Stimulated activated CD4-positive, alpha-beta T cell treated with anti-CD3 and anti-CD28 coated beads, Interleukin-1b, Interleukin-23, amount 100 ng/mL, for 24 hours (primary cell): Measurements from ENCODE around the gene GDF3.
"Not testable (repeated sequence)": the region's sequence is repeated elsewhere in the genome, so short reads cannot be mapped to it uniquely, and the experiment has no call there.

Experiments
- DNase-seq, 4 experiments: peaks; one replicate each; pipeline ENCODE4 v3.0.0-alpha.2; 2020; ENCODE audit warnings: low read depth in 4 of 4, low spot score in 1 of 4

The GDF3 gene

GRCh38 chr12:7695566-7696197, at the start of gene GDF3:
TSS of gene GDF3 (minus strand) at chr12:7695775. CDS start at chr12:7695728, 47 bp downstream.
- no peak for DNase-seq

GRCh38 chr12:7732993-7733392, 37.4 kb upstream of the GDF3 start:
- no peak for DNase-seq

- no peak for DNase-seq
Observed at GRCh38 chr12:7731486-7731885, 35.9 kb upstream of the GDF3 start.

GRCh38 chr12:7730984-7731383, 35.4 kb upstream of the GDF3 start:
- not testable (repeated sequence) for DNase-seq

- no peak for DNase-seq
Observed at GRCh38 chr12:7729746-7730145, 34.2 kb upstream of the GDF3 start.

GRCh38 chr12:7723926-7724325, 28.4 kb upstream of the GDF3 start:
- no peak for DNase-seq

GRCh38 chr12:7719946-7720730, 24.6 kb upstream of the GDF3 start:
- no peak for DNase-seq

GRCh38 chr12:7716381-7716780, 20.8 kb upstream of the GDF3 start:
- no peak for DNase-seq

- DNase-seq, result no peak
Observed at GRCh38 chr12:7712841-7713442, 17.4 kb upstream of the GDF3 start.

- DNase-seq, result no peak
Observed at GRCh38 chr12:7711133-7711532, 15.6 kb upstream of the GDF3 start, which contains the start of gene DPPA3. TSS of gene DPPA3 (plus strand) at chr12:7711433. CDS start at chr12:7711571, 138 bp downstream.

GRCh38 chr12:7709969-7710675, 14.5 kb upstream of the GDF3 start:
- no peak for DNase-seq

- DNase-seq, result no peak
Observed at GRCh38 chr12:7705846-7706245, 10.3 kb upstream of the GDF3 start.

- DNase-seq, result no peak
Observed at GRCh38 chr12:7695237-7695560, 376 bp downstream of the GDF3 start.

GRCh38 chr12:7694556-7695236, 879 bp downstream of the GDF3 start:
- DNase-seq, result no peak

- no peak for DNase-seq
Observed at GRCh38 chr12:7693793-7694192, 1.8 kb downstream of the GDF3 start.

- no peak for DNase-seq
Observed at GRCh38 chr12:7681535-7681934, 14.0 kb downstream of the GDF3 start.

- DNase-seq, result no peak
Observed at GRCh38 chr12:7679251-7680045, 16.1 kb downstream of the GDF3 start.

GRCh38 chr12:7678744-7679143, 16.8 kb downstream of the GDF3 start:
- no peak for DNase-seq

- DNase-seq, result not testable (repeated sequence)
Observed at GRCh38 chr12:7677432-7677888, 18.1 kb downstream of the GDF3 start.

- DNase-seq, result not testable (repeated sequence)
Observed at GRCh38 chr12:7675455-7675854, 20.1 kb downstream of the GDF3 start.
